Measurements from ENCODE around the gene NKAIN2. TPM values are rescaled to one million over a fixed set of nuclear protein-coding genes. Genes with fewer than 3 reads are reported as not detected.

NKAIN2 gene
- total and polyA plus RNA-seq, 2 donors (not counting 3 experiments of a cell fraction or from before 2014, with no cell fraction given), result 0.03 TPM; not detected in 1

DNA sequence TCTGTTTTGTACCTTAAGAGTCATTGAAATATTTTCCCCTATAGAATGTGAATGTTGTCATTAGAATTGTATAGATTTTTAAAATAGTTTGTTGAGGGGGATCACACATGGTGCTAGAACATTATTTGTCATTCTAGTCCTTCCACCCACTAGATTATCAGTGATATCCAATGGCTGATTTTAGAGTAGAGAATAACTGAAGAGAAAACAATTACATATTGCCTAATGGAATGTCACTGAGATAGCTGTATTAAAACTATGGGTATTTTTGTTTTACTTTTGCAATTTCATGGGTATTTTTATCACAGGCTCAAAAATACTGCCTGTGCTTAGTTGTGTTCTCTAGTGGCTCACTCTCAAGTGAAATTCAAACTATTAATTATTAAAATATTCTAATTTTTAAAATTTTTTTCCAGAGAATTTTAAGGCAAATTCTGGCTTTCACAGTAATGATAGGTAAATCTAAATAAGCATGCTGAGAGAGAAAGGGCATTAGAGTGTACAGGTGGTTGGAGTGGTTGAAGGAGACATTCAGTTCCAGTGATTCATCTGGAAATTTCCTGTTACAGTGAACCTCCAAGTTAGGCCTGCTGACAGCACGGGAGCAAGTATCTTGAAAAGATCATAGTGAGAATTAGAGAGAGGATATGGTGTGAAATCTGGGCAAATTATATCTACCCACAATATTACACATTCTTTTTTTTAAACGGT lies 399.6 kb downstream of the NKAIN2 start:
- H2AFZ ChIP-seq (ENCODE audit: low read depth, low read length), result no peak overlapping the region
- no peak for FAIRE-seq
- peak; percentile 3 for DNase-seq (ENCODE audit: low read depth, low spot score)
- no peak overlapping the region for H3K9ac ChIP-seq (replicated peaks; ENCODE audit: extremely low read depth, insufficient read depth, low read length)
- H3K4me3 ChIP-seq (replicated peaks in 1 of 3; ENCODE audit: insufficient read depth in 1 of 3, low read depth in 1 of 3, low read length in 3 of 3), result no peak overlapping the region
- no peaks in the 10 kb centered on the region for H3K36me3 ChIP-seq (ENCODE audit: control insufficient read depth in 2 of 2, extremely low read depth in 1 of 2, insufficient read depth in 2 of 2, low read length in 2 of 2)
- dilution Hi-C loops (cut with MboI; ENCODE audit: extremely low pct_ligation_motif_present, low sequenced_read_pairs) (no loop called here), intact Hi-C loops (cut with micrococcal nuclease) (no loop called here)
- no peaks in the 10 kb centered on the region for H3K9me1 ChIP-seq (replicated peaks; ENCODE audit: control insufficient read depth, extremely low read depth, insufficient read depth, low read length)
- no peak overlapping the region for H3K27ac ChIP-seq (ENCODE audit: insufficient read depth, low read depth, low read length)
- ChIA-PET POLR2A (no interaction called here), CTCF (no interaction called here)
- no TSS peak for BruUV-seq (replicated peaks)
- TF ChIP-seq MYC (IDR thresholded peaks at IDR 0.05; ENCODE audit: low read depth, low read length) (no peak), POLR2A (IDR thresholded peaks at IDR 0.05; ENCODE audit: low read depth, low read length) (no peak), EZH2 (IDR thresholded peaks at IDR 0.05; ENCODE audit: borderline replicate concordance, low read depth, low read length, severe bottlenecking) (no peak), CTCF (IDR thresholded peaks at IDR 0.05; ENCODE audit: extremely low read depth in 1 of 2, insufficient read depth in 1 of 2, low read depth in 1 of 2, low read length in 2 of 2) (no peak), POLR2AphosphoS5 (IDR thresholded peaks at IDR 0.05; ENCODE audit: insufficient read depth, low read depth, low read length) (no peak), FOS (IDR thresholded peaks at IDR 0.05; ENCODE audit: borderline replicate concordance, insufficient read depth, low read length) (no peak), GATA2 (IDR thresholded peaks at IDR 0.05; ENCODE audit: insufficient read depth, insufficient read length, low read depth, low read length) (no peak), JUN (IDR thresholded peaks at IDR 0.05; ENCODE audit: borderline replicate concordance, insufficient read depth, insufficient read length, low read depth) (no peak), MAX (IDR thresholded peaks at IDR 0.05; ENCODE audit: insufficient read depth, insufficient read length) (no peak)
- H3K4me1 ChIP-seq (ENCODE audit: control insufficient read depth, extremely low read depth, insufficient read depth, low read length), result no peaks in the 10 kb centered on the region
- no peaks in the 10 kb centered on the region for H4K20me1 ChIP-seq (replicated peaks; ENCODE audit: control insufficient read depth, extremely low read depth, insufficient read depth, low read length)
- H3K79me2 ChIP-seq (ENCODE audit: control insufficient read depth, insufficient read depth, low read length), result no peaks in the 10 kb centered on the region
- H3K27me3 ChIP-seq (ENCODE audit: control insufficient read depth in 2 of 2, insufficient read depth in 2 of 2, low read length in 2 of 2), result no peaks in the 10 kb centered on the region
- no peak overlapping the region for H3K4me2 ChIP-seq (ENCODE audit: insufficient read depth, low read length)
- no peaks in the 10 kb centered on the region for H3K9me3 ChIP-seq (replicated peaks; ENCODE audit: control insufficient read depth, insufficient read depth, low read length)
